ENCODE data around the gene SMARCA4. TPM values are rescaled to one million over a fixed set of nuclear protein-coding genes. Genes with fewer than 3 reads are reported as not detected.

The SMARCA4 gene
- total RNA-seq, 4 donors from 2014 or later, result 81.9 to 460 (median 118) TPM

DNA sequence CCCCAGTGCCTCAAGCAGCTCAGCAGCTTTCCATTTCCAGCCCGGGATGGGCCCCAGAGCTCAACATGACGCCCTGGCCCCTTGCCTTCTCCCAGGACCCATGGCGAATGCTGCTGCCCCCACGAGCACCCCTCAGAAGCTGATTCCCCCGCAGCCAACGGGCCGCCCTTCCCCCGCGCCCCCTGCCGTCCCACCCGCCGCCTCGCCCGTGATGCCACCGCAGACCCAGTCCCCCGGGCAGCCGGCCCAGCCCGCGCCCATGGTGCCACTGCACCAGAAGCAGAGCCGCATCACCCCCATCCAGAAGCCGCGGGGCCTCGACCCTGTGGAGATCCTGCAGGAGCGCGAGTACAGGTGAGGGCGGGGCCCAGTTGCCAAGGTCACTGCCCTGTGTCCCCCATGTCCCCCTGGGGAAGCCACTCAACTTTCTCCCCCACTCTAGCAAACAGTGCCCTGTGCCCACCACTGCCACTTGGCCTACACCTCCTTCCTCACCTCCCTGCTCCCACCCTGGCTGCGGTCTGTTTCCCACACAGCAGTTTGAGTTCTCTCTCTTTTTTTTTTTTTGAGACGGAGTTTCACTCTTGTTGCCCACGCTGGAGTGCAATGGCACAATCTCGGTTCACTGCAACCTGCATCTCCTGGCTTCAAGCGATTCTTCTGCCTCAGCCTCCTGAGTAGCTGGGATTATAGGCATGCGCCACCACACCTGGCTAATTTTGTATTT, 26.9 kb downstream of the SMARCA4 start:
- Histone ChIP-seq H3K4me1 (no peaks in the 10 kb centered on the region), H3K9me3 (no peaks in the 10 kb centered on the region), H3K27ac (no peak overlapping the region), H3K36me3 (peaks cover 0 to 59% (median 23%) of the 10 kb centered on the region in 4 donors), H3K27me3 (no peaks in the 10 kb centered on the region), H3K4me3 (no peak overlapping the region)
- intact Hi-C loops (cut with DNase I; ENCODE audit: low total_unique reads) (no loop called here), in situ Hi-C loops (cut with MboI; ENCODE audit: low pct_ligation_motif_present in 1 of 4, low pct_unique_long_range_greater_than_20kb in 1 of 4, low sequenced_read_pairs in 3 of 4) (no loop called here)
- WGBS, 2 donors (ENCODE audit: low coverage in 1 of 2), result 93 to 96% methylated on average over 4 to 29 of the region's 32 CpGs
- no peak for TF ChIP-seq POLR2A (IDR thresholded peaks at IDR 0.05)
- TF ChIP-seq POLR2AphosphoS5 (IDR thresholded peaks at IDR 0.05), result no peak
- TF ChIP-seq, protein P1, sequence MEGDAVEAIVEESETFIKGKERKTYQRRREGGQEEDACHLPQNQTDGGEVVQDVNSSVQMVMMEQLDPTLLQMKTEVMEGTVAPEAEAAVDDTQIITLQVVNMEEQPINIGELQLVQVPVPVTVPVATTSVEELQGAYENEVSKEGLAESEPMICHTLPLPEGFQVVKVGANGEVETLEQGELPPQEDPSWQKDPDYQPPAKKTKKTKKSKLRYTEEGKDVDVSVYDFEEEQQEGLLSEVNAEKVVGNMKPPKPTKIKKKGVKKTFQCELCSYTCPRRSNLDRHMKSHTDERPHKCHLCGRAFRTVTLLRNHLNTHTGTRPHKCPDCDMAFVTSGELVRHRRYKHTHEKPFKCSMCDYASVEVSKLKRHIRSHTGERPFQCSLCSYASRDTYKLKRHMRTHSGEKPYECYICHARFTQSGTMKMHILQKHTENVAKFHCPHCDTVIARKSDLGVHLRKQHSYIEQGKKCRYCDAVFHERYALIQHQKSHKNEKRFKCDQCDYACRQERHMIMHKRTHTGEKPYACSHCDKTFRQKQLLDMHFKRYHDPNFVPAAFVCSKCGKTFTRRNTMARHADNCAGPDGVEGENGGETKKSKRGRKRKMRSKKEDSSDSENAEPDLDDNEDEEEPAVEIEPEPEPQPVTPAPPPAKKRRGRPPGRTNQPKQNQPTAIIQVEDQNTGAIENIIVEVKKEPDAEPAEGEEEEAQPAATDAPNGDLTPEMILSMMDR (IDR thresholded peaks at IDR 0.05), result no peak
- no peak for DNase-seq

- in situ Hi-C loops (cut with MboI; ENCODE audit: low pct_ligation_motif_present in 1 of 4, low pct_unique_long_range_greater_than_20kb in 1 of 4, low sequenced_read_pairs in 3 of 4) (no loop called here), intact Hi-C loops (cut with DNase I; ENCODE audit: low total_unique reads) (no loop called here)
- no peaks in the 10 kb centered on the region for H3K27me3 ChIP-seq
- no peaks in the 10 kb centered on the region for H3K4me1 ChIP-seq
- H3K9me3 ChIP-seq, result no peaks in the 10 kb centered on the region
- no peak for DNase-seq
- peaks cover 0 to 59% (median 23%) of the 10 kb centered on the region in 4 donors for H3K36me3 ChIP-seq
- TF ChIP-seq POLR2A (IDR thresholded peaks at IDR 0.05) (no peak), POLR2AphosphoS5 (IDR thresholded peaks at IDR 0.05) (no peak), EP300 (IDR thresholded peaks at IDR 0.05; ENCODE audit: low read depth) (no peak)
- TF ChIP-seq, protein P1 (IDR thresholded peaks at IDR 0.05), result no peak
- WGBS, 2 donors (ENCODE audit: low coverage in 1 of 2), result 89% methylated on average over 2 of the region's 2 CpGs; no CpG with 5 or more reads in 1 of the 2 donors
- no peak overlapping the region for H3K27ac ChIP-seq
- H3K4me3 ChIP-seq, result no peak overlapping the region
Observed at GRCh38 chr19:10988380-10988779, 27.6 kb downstream of the SMARCA4 start.

- TF ChIP-seq POLR2AphosphoS5 (IDR thresholded peaks at IDR 0.05) (no peak), POLR2A (IDR thresholded peaks at IDR 0.05) (no peak), EP300 (IDR thresholded peaks at IDR 0.05; ENCODE audit: low read depth) (no peak)
- TF ChIP-seq, protein P1 (IDR thresholded peaks at IDR 0.05), result no peak
- H3K4me3 ChIP-seq, result no peak overlapping the region
- no peak overlapping the region for H3K27ac ChIP-seq
- no peaks in the 10 kb centered on the region for H3K4me1 ChIP-seq
- whole genome bisulfite sequencing, 2 donors (ENCODE audit: low coverage in 1 of 2), result 87 to 93% methylated on average over 5 to 12 of the region's 12 CpGs
- intact Hi-C loops (cut with DNase I; ENCODE audit: low total_unique reads), result no loop called here
- in situ Hi-C loops (cut with MboI; ENCODE audit: low pct_ligation_motif_present in 1 of 4, low pct_unique_long_range_greater_than_20kb in 1 of 4, low sequenced_read_pairs in 3 of 4), result no loop called here
- DNase-seq, result no peak
- H3K27me3 ChIP-seq, result no peaks in the 10 kb centered on the region
- H3K36me3 ChIP-seq, result peaks cover 0 to 59% (median 24%) of the 10 kb centered on the region in 4 donors
- H3K9me3 ChIP-seq, result no peaks in the 10 kb centered on the region
Observed at GRCh38 chr19:10988921-10989320, 28.1 kb downstream of the SMARCA4 start.

DNA sequence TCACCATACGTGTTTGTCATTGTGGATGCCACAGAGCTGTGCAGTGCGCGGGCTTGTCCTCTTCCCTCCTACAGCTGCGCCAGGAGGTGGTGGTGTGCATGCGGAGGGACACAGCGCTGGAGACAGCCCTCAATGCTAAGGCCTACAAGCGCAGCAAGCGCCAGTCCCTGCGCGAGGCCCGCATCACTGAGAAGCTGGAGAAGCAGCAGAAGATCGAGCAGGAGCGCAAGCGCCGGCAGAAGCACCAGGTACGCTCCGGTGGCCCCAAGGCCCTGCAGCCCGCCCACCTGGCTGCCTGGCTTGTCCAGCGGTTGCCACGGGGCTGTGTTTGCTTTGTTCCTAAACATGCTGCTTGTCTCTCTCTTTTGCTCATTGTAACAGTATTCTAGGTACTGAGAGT, 30.2 kb downstream of the SMARCA4 start:
- Histone ChIP-seq H3K4me3 (no peak overlapping the region), H3K27me3 (no peaks in the 10 kb centered on the region), H3K9me3 (no peaks in the 10 kb centered on the region), H3K36me3 (peaks cover 0 to 58% (median 30%) of the 10 kb centered on the region in 4 donors), H3K4me1 (no peaks in the 10 kb centered on the region), H3K27ac (no peak overlapping the region)
- TF ChIP-seq POLR2AphosphoS5 (IDR thresholded peaks at IDR 0.05), result no peak
- TF ChIP-seq, protein P1 (IDR thresholded peaks at IDR 0.05), result no peak
- TF ChIP-seq EP300 (IDR thresholded peaks at IDR 0.05; ENCODE audit: low read depth), result no peak
- no peak for TF ChIP-seq POLR2A (IDR thresholded peaks at IDR 0.05)
- DNase-seq, result no peak
- in situ Hi-C loops (cut with MboI; ENCODE audit: low pct_ligation_motif_present in 1 of 4, low pct_unique_long_range_greater_than_20kb in 1 of 4, low sequenced_read_pairs in 3 of 4), result no loop called here
- intact Hi-C loops (cut with DNase I; ENCODE audit: low total_unique reads), result no loop called here
- 93% methylated on average over 20 of the region's 20 CpGs; no CpG with 5 or more reads in 1 of the 2 donors for WGBS, 2 donors (ENCODE audit: low coverage in 1 of 2)
